Cardiac muscle cell (in vitro differentiated cells and primary cell): ENCODE measurements around the gene NES. TPM values are rescaled to one million over a fixed set of nuclear protein-coding genes. Genes with fewer than 3 reads are reported as not detected.

Experiments used
- DNase-seq, 2 donors: peaks; one replicate each; pipeline versions ENCODE4 v3.0.0 to v3.0.0-alpha.2; 2010 to 2017; ENCODE audit warnings: low read depth in 1 of 2, low spot score in 1 of 2
- H3K27ac ChIP-seq: fragments of 200-600 bp; sonication (generic); 2 replicates; pipeline ENCODE4 v1.5.1; 2016
- H3K27me3 ChIP-seq: fragments of 200-600 bp; sonication (generic); 2 replicates; pipeline ENCODE4 v1.6.0; 2016; ENCODE audit warnings: control low read depth
- H3K36me3 ChIP-seq: fragments of 200-600 bp; sonication (generic); 2 replicates; pipeline ENCODE4 v1.5.1; 2016; ENCODE audit warnings: control low read depth
- H3K4me1 ChIP-seq: fragments of 200-600 bp; sonication (generic); 2 replicates; pipeline ENCODE4 v1.8.1; 2017; ENCODE audit warnings: low read depth, mild to moderate bottlenecking, mixed run types
- H3K4me3 ChIP-seq: fragments of 200-600 bp; sonication (generic); 2 replicates; pipeline ENCODE4 v1.5.1; 2016; ENCODE audit warnings: mild to moderate bottlenecking
- H3K9me3 ChIP-seq: fragments of 200-600 bp; sonication (generic); 2 replicates; pipeline ENCODE4 v1.5.1; 2017; ENCODE audit warnings: low read depth, mild to moderate bottlenecking, control low read depth
- polyA plus RNA-seq: library from polyadenylated mRNA; unstranded; fragments of >200 nt; fragmentation: Nextera tagmentation; extraction: Ambion mirVana; gene quantifications from 2 replicates; pipeline ENCODE4 v1.2.1, GENCODE V29; 2016
- total RNA-seq: library from RNA; depleted of rRNA; stranded (reverse); fragments of >200 nt; gene quantifications from 2 replicates; pipeline ENCODE4 v1.2.3, GENCODE V29; 2016
- TF ChIP-seq, protein P1 (sequence below): IDR thresholded peaks from 2 replicates; pipeline ENCODE4 v1.5.1; 2012; ENCODE audit warnings: low read depth, mild to moderate bottlenecking, low read length

Gene NES, protein sequence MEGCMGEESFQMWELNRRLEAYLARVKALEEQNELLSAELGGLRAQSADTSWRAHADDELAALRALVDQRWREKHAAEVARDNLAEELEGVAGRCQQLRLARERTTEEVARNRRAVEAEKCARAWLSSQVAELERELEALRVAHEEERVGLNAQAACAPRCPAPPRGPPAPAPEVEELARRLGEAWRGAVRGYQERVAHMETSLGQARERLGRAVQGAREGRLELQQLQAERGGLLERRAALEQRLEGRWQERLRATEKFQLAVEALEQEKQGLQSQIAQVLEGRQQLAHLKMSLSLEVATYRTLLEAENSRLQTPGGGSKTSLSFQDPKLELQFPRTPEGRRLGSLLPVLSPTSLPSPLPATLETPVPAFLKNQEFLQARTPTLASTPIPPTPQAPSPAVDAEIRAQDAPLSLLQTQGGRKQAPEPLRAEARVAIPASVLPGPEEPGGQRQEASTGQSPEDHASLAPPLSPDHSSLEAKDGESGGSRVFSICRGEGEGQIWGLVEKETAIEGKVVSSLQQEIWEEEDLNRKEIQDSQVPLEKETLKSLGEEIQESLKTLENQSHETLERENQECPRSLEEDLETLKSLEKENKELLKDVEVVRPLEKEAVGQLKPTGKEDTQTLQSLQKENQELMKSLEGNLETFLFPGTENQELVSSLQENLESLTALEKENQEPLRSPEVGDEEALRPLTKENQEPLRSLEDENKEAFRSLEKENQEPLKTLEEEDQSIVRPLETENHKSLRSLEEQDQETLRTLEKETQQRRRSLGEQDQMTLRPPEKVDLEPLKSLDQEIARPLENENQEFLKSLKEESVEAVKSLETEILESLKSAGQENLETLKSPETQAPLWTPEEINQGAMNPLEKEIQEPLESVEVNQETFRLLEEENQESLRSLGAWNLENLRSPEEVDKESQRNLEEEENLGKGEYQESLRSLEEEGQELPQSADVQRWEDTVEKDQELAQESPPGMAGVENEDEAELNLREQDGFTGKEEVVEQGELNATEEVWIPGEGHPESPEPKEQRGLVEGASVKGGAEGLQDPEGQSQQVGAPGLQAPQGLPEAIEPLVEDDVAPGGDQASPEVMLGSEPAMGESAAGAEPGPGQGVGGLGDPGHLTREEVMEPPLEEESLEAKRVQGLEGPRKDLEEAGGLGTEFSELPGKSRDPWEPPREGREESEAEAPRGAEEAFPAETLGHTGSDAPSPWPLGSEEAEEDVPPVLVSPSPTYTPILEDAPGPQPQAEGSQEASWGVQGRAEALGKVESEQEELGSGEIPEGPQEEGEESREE (N-terminal part only)
- 302 and 391 TPM in 2 replicates for total RNA-seq
- 86.5 and 89.3 TPM in 2 replicates for polyA plus RNA-seq

DNA sequence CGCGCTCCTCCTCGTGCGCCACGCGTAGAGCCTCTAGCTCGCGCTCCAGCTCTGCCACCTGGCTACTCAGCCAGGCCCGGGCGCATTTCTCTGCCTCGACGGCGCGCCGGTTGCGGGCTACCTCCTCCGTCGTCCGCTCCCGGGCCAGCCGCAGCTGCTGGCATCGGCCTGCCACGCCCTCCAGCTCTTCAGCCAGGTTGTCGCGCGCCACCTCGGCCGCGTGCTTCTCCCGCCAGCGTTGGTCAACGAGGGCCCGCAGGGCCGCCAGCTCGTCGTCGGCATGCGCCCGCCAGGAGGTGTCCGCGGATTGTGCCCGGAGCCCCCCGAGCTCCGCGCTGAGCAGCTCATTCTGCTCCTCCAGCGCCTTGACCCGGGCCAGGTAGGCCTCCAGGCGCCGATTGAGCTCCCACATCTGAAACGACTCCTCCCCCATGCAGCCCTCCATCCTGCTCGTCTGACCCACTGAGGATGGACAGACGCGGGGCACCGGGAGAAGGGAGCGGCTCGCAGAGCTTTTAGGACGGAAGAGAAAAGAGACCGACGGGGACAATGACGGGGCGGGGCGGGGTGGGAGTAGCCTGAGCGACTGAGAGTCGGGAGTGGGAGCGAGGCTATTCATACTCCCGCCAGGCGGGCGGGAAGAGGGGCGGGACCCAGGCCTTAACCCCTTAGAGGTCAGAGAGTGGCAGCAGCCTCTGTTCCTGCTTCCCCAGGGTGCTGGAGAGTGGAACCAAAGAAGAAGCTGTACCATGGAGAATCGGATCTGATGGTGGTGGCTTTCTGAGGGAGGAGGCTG lies at the start of gene NES:
TSS of gene NES (minus strand) at position 588 of the 796 bp plus-strand sequence. CDS start at position 445, 143 bp downstream.
- peaks cover 27% of the 10 kb centered on the region for H3K4me1 ChIP-seq
- H3K4me3 ChIP-seq, result peak within 1 kb of the TSS; percentile 67
- H3K9me3 ChIP-seq, result no peaks in the 10 kb centered on the region
- H3K36me3 ChIP-seq, result peaks cover 14% of the 10 kb centered on the region
- no peaks in the 10 kb centered on the region for H3K27me3 ChIP-seq
- peak; percentile 68 to 91 for DNase-seq
- peak within 1 kb of the TSS; percentile 84 for H3K27ac ChIP-seq
- TF ChIP-seq, protein P1, sequence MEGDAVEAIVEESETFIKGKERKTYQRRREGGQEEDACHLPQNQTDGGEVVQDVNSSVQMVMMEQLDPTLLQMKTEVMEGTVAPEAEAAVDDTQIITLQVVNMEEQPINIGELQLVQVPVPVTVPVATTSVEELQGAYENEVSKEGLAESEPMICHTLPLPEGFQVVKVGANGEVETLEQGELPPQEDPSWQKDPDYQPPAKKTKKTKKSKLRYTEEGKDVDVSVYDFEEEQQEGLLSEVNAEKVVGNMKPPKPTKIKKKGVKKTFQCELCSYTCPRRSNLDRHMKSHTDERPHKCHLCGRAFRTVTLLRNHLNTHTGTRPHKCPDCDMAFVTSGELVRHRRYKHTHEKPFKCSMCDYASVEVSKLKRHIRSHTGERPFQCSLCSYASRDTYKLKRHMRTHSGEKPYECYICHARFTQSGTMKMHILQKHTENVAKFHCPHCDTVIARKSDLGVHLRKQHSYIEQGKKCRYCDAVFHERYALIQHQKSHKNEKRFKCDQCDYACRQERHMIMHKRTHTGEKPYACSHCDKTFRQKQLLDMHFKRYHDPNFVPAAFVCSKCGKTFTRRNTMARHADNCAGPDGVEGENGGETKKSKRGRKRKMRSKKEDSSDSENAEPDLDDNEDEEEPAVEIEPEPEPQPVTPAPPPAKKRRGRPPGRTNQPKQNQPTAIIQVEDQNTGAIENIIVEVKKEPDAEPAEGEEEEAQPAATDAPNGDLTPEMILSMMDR, result no peak

DNA sequence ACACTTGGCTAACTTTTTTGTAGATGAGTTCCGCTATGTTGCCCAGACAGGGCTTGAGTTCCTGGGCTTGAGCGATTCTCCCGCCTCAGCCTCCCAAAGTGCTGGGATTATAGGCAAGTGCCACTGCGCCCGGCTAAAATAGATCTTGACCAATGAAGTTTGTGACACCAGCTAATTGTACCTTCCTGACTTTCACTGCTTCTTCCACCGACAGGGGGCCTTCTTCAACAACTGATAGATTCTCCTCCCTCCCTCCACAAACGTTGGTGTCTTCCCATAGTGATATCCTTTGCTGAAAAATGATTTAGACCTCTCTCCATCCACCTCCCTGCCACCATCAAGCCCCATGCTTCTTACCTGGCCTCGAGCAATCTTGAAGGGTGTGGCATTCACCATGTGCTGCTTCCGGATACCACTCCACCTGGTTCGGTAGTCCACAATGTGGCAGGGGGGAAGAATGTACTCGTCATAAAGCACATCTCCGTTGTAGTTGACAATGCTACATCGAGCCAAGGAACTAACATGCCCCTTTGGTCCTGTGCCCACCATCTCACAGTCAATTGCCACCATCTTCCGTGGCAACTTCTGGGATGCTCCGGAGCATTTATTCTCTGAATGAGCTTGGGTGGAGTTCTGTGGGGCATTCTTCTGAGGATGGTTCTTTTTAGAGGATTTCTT lies 49.5 kb upstream of the NES start:
- Histone ChIP-seq H3K27ac (no peak overlapping the region), H3K4me3 (peak overlapping the region; percentile 5), H3K27me3 (no peaks in the 10 kb centered on the region), H3K9me3 (no peaks in the 10 kb centered on the region), H3K4me1 (peaks cover 20% of the 10 kb centered on the region), H3K36me3 (peaks cover 14% of the 10 kb centered on the region)
- TF ChIP-seq, protein P1, result peak; percentile 64
- peak; percentile 65 to 76 for DNase-seq

DNA sequence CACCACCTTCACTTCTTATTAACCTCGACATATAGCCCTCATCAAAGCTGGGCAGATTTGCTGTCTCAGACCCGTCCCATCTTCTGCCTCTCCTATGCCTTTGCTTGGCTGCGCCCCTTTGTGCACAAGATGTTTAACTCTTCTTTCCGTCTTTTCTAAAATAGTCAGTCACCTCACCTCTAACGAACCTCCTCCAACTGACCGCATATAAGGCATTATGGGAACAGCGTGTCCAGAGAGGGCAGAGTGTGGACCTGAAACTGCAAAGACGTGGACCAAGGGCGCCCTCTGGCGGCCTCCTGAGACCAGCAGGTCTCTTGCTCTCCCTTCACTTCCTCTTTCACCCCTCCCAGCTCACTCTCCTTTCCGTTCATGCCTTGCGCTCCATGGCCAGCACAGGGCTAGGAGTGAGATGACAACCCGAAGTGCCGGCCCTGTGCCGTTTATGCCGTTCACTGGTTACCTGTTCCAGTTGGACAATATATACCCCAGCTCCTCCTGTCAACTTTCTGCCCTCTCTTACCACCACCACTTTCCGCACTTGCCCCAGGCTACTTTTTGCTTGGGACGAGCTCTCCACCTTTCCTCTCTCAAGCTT lies 48.6 kb upstream of the NES start:
- H3K27me3 ChIP-seq, result no peaks in the 10 kb centered on the region
- peak overlapping the region; percentile 5 for H3K4me3 ChIP-seq
- H3K27ac ChIP-seq, result no peak overlapping the region
- no peaks in the 10 kb centered on the region for H3K9me3 ChIP-seq
- peaks cover 28% of the 10 kb centered on the region for H3K4me1 ChIP-seq
- peak; percentile 94 for DNase-seq
- peaks cover 14% of the 10 kb centered on the region for H3K36me3 ChIP-seq
- TF ChIP-seq, protein P1, result peak; percentile 93

DNA sequence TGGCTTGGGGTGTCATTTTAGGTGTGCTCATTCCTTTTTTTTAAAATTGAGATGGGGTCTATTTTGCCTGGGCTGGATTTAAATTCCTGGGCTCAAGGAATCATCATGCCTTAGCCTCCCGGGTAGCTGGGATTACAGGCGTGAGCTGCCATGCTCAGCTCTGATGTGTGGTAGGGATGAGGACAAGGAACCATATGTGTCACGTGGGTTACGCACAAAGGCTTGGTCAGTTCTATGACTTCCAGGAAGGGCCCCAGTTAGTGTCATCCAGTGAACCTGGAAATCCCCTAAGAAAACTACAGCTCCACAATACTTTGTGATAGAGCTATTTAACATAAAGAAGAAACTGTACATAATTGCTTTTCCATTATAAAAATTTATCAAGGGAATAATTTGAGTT lies 44.3 kb upstream of the NES start:
- no peak for DNase-seq
- H3K4me3 ChIP-seq, result no peak overlapping the region
- H3K36me3 ChIP-seq, result peaks cover 14% of the 10 kb centered on the region
- H3K9me3 ChIP-seq, result no peaks in the 10 kb centered on the region
- no peaks in the 10 kb centered on the region for H3K27me3 ChIP-seq
- H3K4me1 ChIP-seq, result peaks cover 25% of the 10 kb centered on the region
- TF ChIP-seq, protein P1, result no peak
- peak overlapping the region; percentile 85 for H3K27ac ChIP-seq
